GM18526 (cell line): ENCODE measurements around the gene IQSEC1.

Source experiments
- POLR2A ChIP-seq: IDR thresholded peaks from 3 replicates; pipeline ENCODE4 v1.6.1; 2011; ENCODE audit not compliant: insufficient read length; ENCODE audit errors: extremely low read depth

The IQSEC1 gene

GRCh38 chr3:12868039-12869034 is 204.9 kb downstream of the IQSEC1 start:
- no peak for TF ChIP-seq POLR2A

GRCh38 chr3:12866836-12867235 is 206.4 kb downstream of the IQSEC1 start:
- TF ChIP-seq POLR2A, result no peak

- no peak for TF ChIP-seq POLR2A
Observed at GRCh38 chr3:12865271-12865670, 208.0 kb downstream of the IQSEC1 start.

GRCh38 chr3:12862387-12862786 is 210.8 kb downstream of the IQSEC1 start:
- TF ChIP-seq POLR2A, result no peak

- no peak for TF ChIP-seq POLR2A
Observed at GRCh38 chr3:12861611-12862010, 211.6 kb downstream of the IQSEC1 start.

- no peak for TF ChIP-seq POLR2A
Observed at GRCh38 chr3:12859840-12860239, 213.4 kb downstream of the IQSEC1 start.

- TF ChIP-seq POLR2A, result no peak
Observed at GRCh38 chr3:12856626-12857025, 216.6 kb downstream of the IQSEC1 start.

GRCh38 chr3:12854565-12854964 is 218.7 kb downstream of the IQSEC1 start:
- TF ChIP-seq POLR2A, result no peak

- TF ChIP-seq POLR2A, result no peak
Observed at GRCh38 chr3:12852201-12852600, 221.0 kb downstream of the IQSEC1 start.
